Transverse colon (tissue), 3 donors: ENCODE measurements around the gene TMEM119.

Source experiments
- EP300 ChIP-seq: sonication (generic); formaldehyde crosslinking; IDR thresholded peaks from one replicate; pipeline ENCODE4 v1.6.1; 2017; ENCODE audit warnings: antibody characterized with exemption, low read depth
- POLR2A ChIP-seq: fragments of 450-650 bp; IDR thresholded peaks from one replicate; pipeline ENCODE4 v1.6.1; 2016; ENCODE audit warnings: antibody characterized with exemption, mild to moderate bottlenecking, moderate library complexity
- TF ChIP-seq, protein P1 (sequence below), 5 experiments: fragments of 200-600 bp in 3 of 5; fragments of 450-650 bp in 2 of 5; sonication (generic) in 3 of 5; IDR thresholded peaks; 1 replicate in 2 of 5; 2 replicates in 3 of 5; pipeline ENCODE4 v1.5.1; 2016 to 2017; ENCODE audit warnings: antibody characterized with exemption in 5 of 5, inconsistent platforms in 3 of 5, mild to moderate bottlenecking in 2 of 5, moderate library complexity in 1 of 5

DNA sequence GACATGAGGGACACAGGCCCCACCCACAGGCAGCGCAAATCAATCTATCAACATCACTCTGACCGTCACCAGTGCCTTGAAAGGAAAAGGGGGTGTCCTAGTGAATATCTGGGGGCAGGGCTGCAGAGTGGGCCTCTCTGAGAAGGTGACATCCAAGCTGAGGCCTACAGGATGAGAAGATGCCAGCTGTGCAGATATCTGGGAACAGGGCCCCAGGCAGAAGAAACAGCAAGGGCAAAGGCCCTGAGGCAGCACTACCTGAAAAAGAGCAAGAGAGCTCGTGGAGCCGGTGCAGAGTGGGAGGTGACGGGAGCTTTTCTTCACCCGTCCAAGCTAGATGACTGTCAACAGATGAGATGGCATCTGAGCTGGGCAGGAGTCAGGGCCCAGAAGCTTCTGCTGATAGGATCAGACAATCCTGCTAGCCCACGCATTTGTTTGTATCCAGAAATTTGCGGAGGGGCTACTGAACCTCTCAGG lies 12.5 kb upstream of the TMEM119 start:
- TF ChIP-seq, protein P1, sequence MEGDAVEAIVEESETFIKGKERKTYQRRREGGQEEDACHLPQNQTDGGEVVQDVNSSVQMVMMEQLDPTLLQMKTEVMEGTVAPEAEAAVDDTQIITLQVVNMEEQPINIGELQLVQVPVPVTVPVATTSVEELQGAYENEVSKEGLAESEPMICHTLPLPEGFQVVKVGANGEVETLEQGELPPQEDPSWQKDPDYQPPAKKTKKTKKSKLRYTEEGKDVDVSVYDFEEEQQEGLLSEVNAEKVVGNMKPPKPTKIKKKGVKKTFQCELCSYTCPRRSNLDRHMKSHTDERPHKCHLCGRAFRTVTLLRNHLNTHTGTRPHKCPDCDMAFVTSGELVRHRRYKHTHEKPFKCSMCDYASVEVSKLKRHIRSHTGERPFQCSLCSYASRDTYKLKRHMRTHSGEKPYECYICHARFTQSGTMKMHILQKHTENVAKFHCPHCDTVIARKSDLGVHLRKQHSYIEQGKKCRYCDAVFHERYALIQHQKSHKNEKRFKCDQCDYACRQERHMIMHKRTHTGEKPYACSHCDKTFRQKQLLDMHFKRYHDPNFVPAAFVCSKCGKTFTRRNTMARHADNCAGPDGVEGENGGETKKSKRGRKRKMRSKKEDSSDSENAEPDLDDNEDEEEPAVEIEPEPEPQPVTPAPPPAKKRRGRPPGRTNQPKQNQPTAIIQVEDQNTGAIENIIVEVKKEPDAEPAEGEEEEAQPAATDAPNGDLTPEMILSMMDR (IDR thresholded peaks at IDR 0.05): no peak
- TF ChIP-seq POLR2A (no peak), EP300 (no peak)
